IMR-90 (cell line): ENCODE measurements around the gene IL11RA.

Experiments
- CTCF ChIP-seq: conservative IDR thresholded peaks from 2 replicates; pipeline ENCODE4 v1.5.1; 2012; ENCODE audit warnings: mild to moderate bottlenecking, low read depth, low read length, improper control_type of control experiment
- MXI1 ChIP-seq: IDR thresholded peaks from 2 replicates; pipeline ENCODE4 v1.6.1; 2012; ENCODE audit warnings: low read depth, mild to moderate bottlenecking, low read length, moderate library complexity, borderline replicate concordance
- POLR2A ChIP-seq: IDR thresholded peaks from 2 replicates; pipeline ENCODE4 v1.6.1; 2012; ENCODE audit warnings: mild to moderate bottlenecking, low read depth, low read length
- RAD21 ChIP-seq: IDR thresholded peaks from 2 replicates; pipeline ENCODE4 v1.6.1; 2012; ENCODE audit warnings: low read length, improper control_type of control experiment
- USF2 ChIP-seq: fragments of 150-350 bp; IDR thresholded peaks from 2 replicates; pipeline ENCODE4 v1.6.1; 2017; ENCODE audit warnings: mild to moderate bottlenecking, antibody characterized with exemption, low read length, low read depth

GRCh38 chr9:34636791-34637355 lies 15.1 kb upstream of the IL11RA start:
- TF ChIP-seq MXI1 (no peak), RAD21 (no peak), POLR2A (no peak), USF2 (no peak), CTCF (no peak)
